ENCODE measurements around the gene PGLYRP3. TPM values are rescaled to one million over a fixed set of nuclear protein-coding genes. Genes with fewer than 3 reads are reported as not detected.

Gene PGLYRP3
- total RNA-seq, 1 donor from 2014 or later, result not detected

DNA sequence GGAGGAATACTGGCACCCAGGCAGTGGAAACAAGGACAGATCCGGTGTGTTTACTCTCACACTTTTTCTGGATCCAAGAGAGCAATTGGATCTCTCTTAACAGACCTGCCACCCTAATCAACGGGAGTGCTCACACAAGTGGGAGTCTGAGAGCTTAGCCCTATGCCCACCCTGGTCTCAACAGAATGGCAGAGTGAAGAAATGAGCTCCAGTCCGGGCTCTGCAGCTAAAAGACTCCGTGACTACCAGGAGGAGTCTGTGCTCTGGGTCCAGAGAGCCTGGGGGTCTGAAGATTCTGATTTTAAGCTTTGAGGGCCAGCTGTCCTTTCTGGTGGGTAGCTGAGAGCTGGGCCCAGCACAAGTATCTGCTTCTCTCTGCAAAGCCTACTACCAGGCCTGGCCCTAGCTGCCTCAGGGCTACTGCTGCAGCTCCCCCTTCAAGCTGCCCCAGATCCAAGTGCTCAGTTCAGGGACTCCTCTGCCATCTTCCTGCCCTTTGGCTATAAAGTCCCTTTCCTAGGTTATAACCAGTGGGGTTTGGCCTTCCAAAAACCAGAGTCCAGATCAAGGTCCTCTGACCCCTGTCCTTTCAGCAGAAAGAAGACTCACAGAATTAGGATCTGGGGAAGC, 48.8 kb upstream of the PGLYRP3 start:
- H4K20me1 ChIP-seq (ENCODE audit: insufficient read depth, low read length), result no peaks in the 10 kb centered on the region
- H3K36me3 ChIP-seq (ENCODE audit: insufficient read depth, low read length), result no peaks in the 10 kb centered on the region
- H3K27me3 ChIP-seq (ENCODE audit: insufficient read depth, low read length), result no peaks in the 10 kb centered on the region
- TF ChIP-seq, protein P1, sequence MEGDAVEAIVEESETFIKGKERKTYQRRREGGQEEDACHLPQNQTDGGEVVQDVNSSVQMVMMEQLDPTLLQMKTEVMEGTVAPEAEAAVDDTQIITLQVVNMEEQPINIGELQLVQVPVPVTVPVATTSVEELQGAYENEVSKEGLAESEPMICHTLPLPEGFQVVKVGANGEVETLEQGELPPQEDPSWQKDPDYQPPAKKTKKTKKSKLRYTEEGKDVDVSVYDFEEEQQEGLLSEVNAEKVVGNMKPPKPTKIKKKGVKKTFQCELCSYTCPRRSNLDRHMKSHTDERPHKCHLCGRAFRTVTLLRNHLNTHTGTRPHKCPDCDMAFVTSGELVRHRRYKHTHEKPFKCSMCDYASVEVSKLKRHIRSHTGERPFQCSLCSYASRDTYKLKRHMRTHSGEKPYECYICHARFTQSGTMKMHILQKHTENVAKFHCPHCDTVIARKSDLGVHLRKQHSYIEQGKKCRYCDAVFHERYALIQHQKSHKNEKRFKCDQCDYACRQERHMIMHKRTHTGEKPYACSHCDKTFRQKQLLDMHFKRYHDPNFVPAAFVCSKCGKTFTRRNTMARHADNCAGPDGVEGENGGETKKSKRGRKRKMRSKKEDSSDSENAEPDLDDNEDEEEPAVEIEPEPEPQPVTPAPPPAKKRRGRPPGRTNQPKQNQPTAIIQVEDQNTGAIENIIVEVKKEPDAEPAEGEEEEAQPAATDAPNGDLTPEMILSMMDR (IDR thresholded peaks at IDR 0.05; ENCODE audit: insufficient read depth, low read depth, low read length), result no peak
- TF ChIP-seq EZH2 (IDR thresholded peaks at IDR 0.05; ENCODE audit: insufficient read depth, low read length), result no peak
- no peaks in the 10 kb centered on the region for H3K79me2 ChIP-seq (ENCODE audit: insufficient read depth, low read length)
- no peaks in the 10 kb centered on the region for H3K9me3 ChIP-seq (ENCODE audit: insufficient read depth, low read depth, low read length)
- no peaks in the 10 kb centered on the region for H3K9me3 Mint-ChIP-seq (ENCODE audit: unreplicated experiment)
- no peak overlapping the region for H3K4me3 Mint-ChIP-seq (ENCODE audit: unreplicated experiment)
- peaks cover 3% of the 10 kb centered on the region for H3K36me3 Mint-ChIP-seq (ENCODE audit: low read depth, unreplicated experiment)
- H3K27ac Mint-ChIP-seq (ENCODE audit: unreplicated experiment), result no peak overlapping the region
- no peak for DNase-seq (ENCODE audit: low read depth)
- H3K9ac ChIP-seq (ENCODE audit: low read length), result no peak overlapping the region
- H3K4me2 ChIP-seq (ENCODE audit: low read length), result no peak overlapping the region
- no peak overlapping the region for H3K27ac ChIP-seq (ENCODE audit: low read depth, low read length)
- FAIRE-seq, result no peak
- no peaks in the 10 kb centered on the region for H3K4me1 Mint-ChIP-seq (ENCODE audit: low read depth, unreplicated experiment)
- H3K4me3 ChIP-seq (ENCODE audit: insufficient read depth, low read depth, low read length), result no peak overlapping the region
- peaks cover 65% of the 10 kb centered on the region for H3K27me3 Mint-ChIP-seq (ENCODE audit: low read depth, unreplicated experiment)
- no peak overlapping the region for H2AFZ ChIP-seq (ENCODE audit: low read depth, low read length)
- H3K4me1 ChIP-seq (ENCODE audit: insufficient read depth, low read length), result no peaks in the 10 kb centered on the region

DNA sequence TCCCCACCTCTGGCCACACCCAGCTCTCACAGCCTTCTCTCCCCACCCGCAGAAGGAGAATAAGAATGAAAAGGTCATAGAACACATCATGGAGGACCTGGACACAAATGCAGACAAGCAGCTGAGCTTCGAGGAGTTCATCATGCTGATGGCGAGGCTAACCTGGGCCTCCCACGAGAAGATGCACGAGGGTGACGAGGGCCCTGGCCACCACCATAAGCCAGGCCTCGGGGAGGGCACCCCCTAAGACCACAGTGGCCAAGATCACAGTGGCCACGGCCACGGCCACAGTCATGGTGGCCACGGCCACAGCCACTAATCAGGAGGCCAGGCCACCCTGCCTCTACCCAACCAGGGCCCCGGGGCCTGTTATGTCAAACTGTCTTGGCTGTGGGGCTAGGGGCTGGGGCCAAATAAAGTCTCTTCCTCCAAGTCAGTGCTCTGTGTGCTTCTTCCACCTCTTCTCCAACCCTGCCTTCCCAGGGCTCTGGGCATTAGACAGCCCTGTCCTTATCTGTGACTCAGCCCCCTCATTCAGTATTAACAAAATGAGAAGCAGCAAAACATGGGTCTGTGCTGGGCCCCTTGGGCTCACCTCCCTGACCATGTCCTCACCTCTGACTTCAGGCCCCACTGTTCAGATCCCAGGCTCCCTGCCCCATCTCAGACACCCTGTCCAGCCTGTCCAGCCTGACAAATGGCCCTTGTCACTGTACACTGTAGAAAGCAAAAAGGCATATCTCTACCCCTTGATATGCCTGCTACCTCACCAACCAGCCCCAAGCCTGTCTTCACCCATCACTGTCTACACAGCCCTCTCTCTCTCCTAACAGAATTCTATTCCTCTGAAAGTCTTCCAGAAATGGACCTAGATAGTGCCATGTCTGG, 48.1 kb upstream of the PGLYRP3 start:
- Mint-ChIP-seq H3K4me3 (ENCODE audit: unreplicated experiment) (no peak overlapping the region), H3K27ac (ENCODE audit: unreplicated experiment) (no peak overlapping the region), H3K4me1 (ENCODE audit: low read depth, unreplicated experiment) (no peaks in the 10 kb centered on the region), H3K9me3 (ENCODE audit: unreplicated experiment) (no peaks in the 10 kb centered on the region), H3K36me3 (ENCODE audit: low read depth, unreplicated experiment) (peaks cover 1% of the 10 kb centered on the region), H3K27me3 (ENCODE audit: low read depth, unreplicated experiment) (peaks cover 65% of the 10 kb centered on the region)
- Histone ChIP-seq H3K27ac (ENCODE audit: low read depth, low read length) (no peak overlapping the region), H4K20me1 (ENCODE audit: insufficient read depth, low read length) (no peaks in the 10 kb centered on the region), H3K9ac (ENCODE audit: low read length) (no peak overlapping the region), H3K4me2 (ENCODE audit: low read length) (no peak overlapping the region), H3K9me3 (ENCODE audit: insufficient read depth, low read depth, low read length) (no peaks in the 10 kb centered on the region), H3K4me1 (ENCODE audit: insufficient read depth, low read length) (no peaks in the 10 kb centered on the region), H3K4me3 (ENCODE audit: insufficient read depth, low read depth, low read length) (no peak overlapping the region), H3K79me2 (ENCODE audit: insufficient read depth, low read length) (no peaks in the 10 kb centered on the region), H3K27me3 (ENCODE audit: insufficient read depth, low read length) (no peaks in the 10 kb centered on the region), H3K36me3 (ENCODE audit: insufficient read depth, low read length) (no peaks in the 10 kb centered on the region), H2AFZ (ENCODE audit: low read depth, low read length) (no peak overlapping the region)
- FAIRE-seq (no peak), DNase-seq (ENCODE audit: low read depth) (no peak)
- no peak for TF ChIP-seq EZH2 (IDR thresholded peaks at IDR 0.05; ENCODE audit: insufficient read depth, low read length)
- TF ChIP-seq, protein P1 (IDR thresholded peaks at IDR 0.05; ENCODE audit: insufficient read depth, low read depth, low read length), result no peak
